H1 (cell line): ENCODE measurements around the gene NAA20. TPM values are rescaled to one million over a fixed set of nuclear protein-coding genes. Genes with fewer than 3 reads are reported as not detected.

ENCODE experiments used
- CTCF ChIA-PET: fragments of 300-600 bp; sonication (Branson Sonifier 250); formaldehyde crosslinking; loops from one replicate; lab custom pipeline; 2021; ENCODE audit not compliant: partially characterized antibody; lab: Charles Lee
- POLR2A ChIA-PET: fragments of 300-600 bp; sonication (Branson Sonifier 250); formaldehyde crosslinking; loops from one replicate; lab custom pipeline; 2021; ENCODE audit warnings: inconsistent platforms; ENCODE audit not compliant: partially characterized antibody; lab: Charles Lee
- DNase-seq, 2 experiments: peaks; one replicate each; pipeline versions ENCODE4 v3.0.0 to v3.0.0-alpha.2; 2010 to 2022; ENCODE audit warnings: low spot score in 2 of 2, low read depth in 1 of 2, mixed read lengths in 1 of 2
- FAIRE-seq: peaks from 2 replicates; lab custom pipeline; 2011; peaks lifted over from hg19 to GRCh38; lab: Jason Lieb, UNC
- H2AFZ ChIP-seq: 2 replicates; pipeline ENCODE4 v1.8.1; 2012; ENCODE audit warnings: low read length, inconsistent platforms
- H2AK5ac ChIP-seq: 2 replicates; pipeline ENCODE4 v1.6.1; 2013; ENCODE audit warnings: low read depth, low read length
- H2BK120ac ChIP-seq: replicated peaks from 2 replicates; pipeline ENCODE3; 2013; ENCODE audit warnings: low read depth, low read length, inconsistent platforms
- H2BK12ac ChIP-seq: 2 replicates; pipeline ENCODE4 v1.6.1; 2013; ENCODE audit warnings: low read depth, low read length
- H2BK15ac ChIP-seq: 2 replicates; pipeline ENCODE4 v1.6.1; 2013; ENCODE audit warnings: low read length
- H2BK20ac ChIP-seq: 2 replicates; pipeline ENCODE4 v1.6.1; 2013; ENCODE audit warnings: low read length
- H2BK5ac ChIP-seq: 2 replicates; pipeline ENCODE4 v1.6.1; 2013; ENCODE audit warnings: low read depth, low read length
- H3K14ac ChIP-seq: 2 replicates; pipeline ENCODE4 v1.6.1; 2013; ENCODE audit warnings: inconsistent platforms; ENCODE audit not compliant: insufficient read length
- H3K18ac ChIP-seq: 2 replicates; pipeline ENCODE4 v1.6.1; 2013; ENCODE audit warnings: low read length; ENCODE audit errors: extremely low read depth
- H3K23ac ChIP-seq: 2 replicates; pipeline ENCODE4 v1.6.1; 2013; ENCODE audit warnings: inconsistent platforms; ENCODE audit not compliant: insufficient read length
- H3K23me2 ChIP-seq: 2 replicates; pipeline ENCODE4 v1.6.1; 2013; ENCODE audit warnings: low read depth, low read length
- H3K27ac ChIP-seq: 2 replicates; pipeline ENCODE4 v1.6.1; 2011; ENCODE audit warnings: low read depth, low read length, inconsistent platforms
- H3K27me3 ChIP-seq, 4 experiments: replicated peaks in 1 of 4; 1 replicate in 1 of 4; 2 replicates in 3 of 4; pipeline versions ENCODE4 v1.6.1 to v1.8.1; 2011 to 2013; ENCODE audit warnings: low read length in 3 of 4, mild to moderate bottlenecking in 3 of 4, inconsistent platforms in 2 of 4, mixed read lengths in 2 of 4, moderate library complexity in 1 of 4; ENCODE audit not compliant: control insufficient read depth in 3 of 4, insufficient read depth in 3 of 4; ENCODE audit errors: extremely low read depth in 1 of 4
- H3K36me3 ChIP-seq, 4 experiments: 2 replicates each; pipeline versions ENCODE4 v1.6.1 to v1.8.1; 2011 to 2013; ENCODE audit warnings: mild to moderate bottlenecking in 4 of 4, low read length in 3 of 4, moderate library complexity in 2 of 4, control low read depth in 1 of 4, inconsistent platforms in 1 of 4; ENCODE audit not compliant: insufficient read depth in 4 of 4, control insufficient read depth in 2 of 4
- H3K4ac ChIP-seq: replicated peaks from 2 replicates; pipeline ENCODE3; 2013; ENCODE audit warnings: low read length, low read depth, mixed read lengths, inconsistent platforms; ENCODE audit not compliant: insufficient read length
- H3K4me1 ChIP-seq, 4 experiments: replicated peaks in 1 of 4; 1 replicate in 1 of 4; 2 replicates in 3 of 4; pipeline versions ENCODE4 v1.6.1 to v1.8.1; 2011 to 2013; ENCODE audit warnings: low read length in 3 of 4, inconsistent platforms in 2 of 4, mixed read lengths in 1 of 4; ENCODE audit not compliant: insufficient read depth in 4 of 4, control insufficient read depth in 3 of 4
- H3K4me2 ChIP-seq, 2 experiments: 2 replicates each; pipeline versions ENCODE4 v1.6.1 to v1.8.1; 2011 to 2013; ENCODE audit warnings: low read depth in 2 of 2, low read length in 2 of 2, control low read depth in 1 of 2, inconsistent platforms in 1 of 2, mild to moderate bottlenecking in 1 of 2; ENCODE audit not compliant: insufficient read depth in 1 of 2
- H3K4me3 ChIP-seq, 4 experiments: fragments of 200-600, 300-600 bp in 1 of 4; sonication (generic), shearing (Covaris generic), sonication (Bioruptor Twin) in 1 of 4; 2 replicates each; pipeline versions ENCODE4 v1.5.1 to v1.8.1; 2011 to 2016; ENCODE audit warnings: low read length in 4 of 4, low read depth in 3 of 4, control low read depth in 2 of 4, inconsistent platforms in 2 of 4, mild to moderate bottlenecking in 2 of 4, mixed read lengths in 1 of 4, moderate library complexity in 1 of 4; ENCODE audit not compliant: insufficient read depth in 2 of 4; ENCODE audit errors: extremely low read depth in 1 of 4
- H3K56ac ChIP-seq: replicated peaks from 2 replicates; pipeline ENCODE3; 2013; ENCODE audit warnings: low read depth, mild to moderate bottlenecking, mixed read lengths, low read length, inconsistent platforms; ENCODE audit not compliant: insufficient read length
- H3K79me1 ChIP-seq: 2 replicates; pipeline ENCODE4 v1.6.1; 2013; ENCODE audit warnings: low read depth, low read length, control low read depth
- H3K79me2 ChIP-seq, 2 experiments: 2 replicates each; pipeline versions ENCODE4 v1.6.1 to v1.8.1; 2012 to 2013; ENCODE audit warnings: low read length in 2 of 2, mild to moderate bottlenecking in 2 of 2, inconsistent platforms in 1 of 2; ENCODE audit not compliant: insufficient read depth in 2 of 2, control insufficient read depth in 1 of 2
- H3K9ac ChIP-seq, 4 experiments: replicated peaks in 1 of 4; 1 replicate in 1 of 4; 2 replicates in 3 of 4; pipeline versions ENCODE4 v1.6.1 to v1.8.1; 2011 to 2013; ENCODE audit warnings: low read depth in 3 of 4, low read length in 3 of 4, control low read depth in 2 of 4, mild to moderate bottlenecking in 2 of 4, moderate library complexity in 2 of 4, inconsistent platforms in 1 of 4; ENCODE audit errors: extremely low read depth in 1 of 4
- H3K9me3 ChIP-seq, 2 experiments: 2 replicates each; pipeline versions ENCODE4 v1.6.1 to v1.8.1; 2012 to 2013; ENCODE audit warnings: mild to moderate bottlenecking in 2 of 2, moderate library complexity in 2 of 2, control low read depth in 1 of 2, inconsistent platforms in 1 of 2, low read depth in 1 of 2, low read length in 1 of 2, mixed read lengths in 1 of 2; ENCODE audit not compliant: insufficient read depth in 2 of 2
- H4K20me1 ChIP-seq, 2 experiments: replicated peaks in 1 of 2; 2 replicates each; pipeline versions ENCODE3 to v1.8.1; 2011 to 2013; ENCODE audit warnings: inconsistent platforms in 2 of 2, low read length in 2 of 2, mild to moderate bottlenecking in 1 of 2; ENCODE audit not compliant: insufficient read depth in 2 of 2, control insufficient read depth in 1 of 2
- H4K5ac ChIP-seq: 2 replicates; pipeline ENCODE4 v1.6.1; 2013; ENCODE audit warnings: low read length, low read depth, mixed read lengths, inconsistent platforms; ENCODE audit not compliant: insufficient read length
- H4K8ac ChIP-seq: 2 replicates; pipeline ENCODE4 v1.8.0; 2013; ENCODE audit warnings: mild to moderate bottlenecking, moderate library complexity, low read length, inconsistent platforms; ENCODE audit not compliant: insufficient read depth; ENCODE audit errors: extremely low read depth
- H4K91ac ChIP-seq: replicated peaks from 2 replicates; pipeline ENCODE3; 2013; ENCODE audit warnings: low read length, mixed read lengths, inconsistent platforms; ENCODE audit not compliant: insufficient read length
- ASH2L ChIP-seq: fragments of 200-600, 300-600 bp; sonication (generic); IDR thresholded peaks from one replicate; pipeline ENCODE4 v1.7.1; 2017; ENCODE audit warnings: low read length
- CHD1 ChIP-seq: IDR thresholded peaks from 2 replicates; pipeline ENCODE4 v1.6.1; 2012; ENCODE audit warnings: low read depth, low read length, improper control_type of control experiment
- TEAD4 ChIP-seq: IDR thresholded peaks from 2 replicates; pipeline ENCODE4 v1.6.1; 2012; ENCODE audit warnings: low read depth, low read length, inconsistent platforms, mixed read lengths
- WGBS, 2 experiments: shearing (Covaris generic) in 1 of 2; methylation state at CpG; one replicate each; pipeline versions ENCODE4 v1.1.6 to v1.1.7; 2013 to 2015; ENCODE audit warnings: low lambda C conversion rate in 2 of 2, mixed read lengths in 2 of 2, inconsistent platforms in 1 of 2, low coverage in 1 of 2, missing lambda C conversion rate in 1 of 2; ENCODE audit not compliant: insufficient replicate concordance in 2 of 2, insufficient coverage in 1 of 2, insufficient read length in 1 of 2; ENCODE audit errors: extremely low coverage in 1 of 2, missing lambda C conversion rate in 1 of 2; 5-methylcytosine and 5-hydroxymethylcytosine counted together
- polyA plus RNA-seq, 7 experiments: library from polyadenylated mRNA; depleted of rRNA in 3 of 7; stranded (reverse) in 5 of 7; unstranded in 2 of 7; fragments of >200 nt in 5 of 7; fragments of 200-250 nt in 2 of 7; gene quantifications; 1 replicate in 5 of 7; 2 replicates in 1 of 7; 4 replicates in 1 of 7; pipeline versions ENCODE4 v1.2.1 to v1.2.3, GENCODE V29; 2011 to 2013; ENCODE audit warnings: missing spikeins in 2 of 7, mixed read lengths in 2 of 7
- total RNA-seq: library from RNA; stranded (reverse); fragmentation: NEBNext Ultra II Directional; extraction: Animal tissue kit (Norgen Biotek cat#: 25700); gene quantifications from 2 replicates; pipeline ENCODE4 v1.2.1, GENCODE V29; 2021

Gene NAA20
- total and polyA plus RNA-seq, 2 of the 8 experiments (the other 6 are each of a cell fraction or from before 2014, with no cell fraction given), result 21.9 to 41.1 TPM

DNA sequence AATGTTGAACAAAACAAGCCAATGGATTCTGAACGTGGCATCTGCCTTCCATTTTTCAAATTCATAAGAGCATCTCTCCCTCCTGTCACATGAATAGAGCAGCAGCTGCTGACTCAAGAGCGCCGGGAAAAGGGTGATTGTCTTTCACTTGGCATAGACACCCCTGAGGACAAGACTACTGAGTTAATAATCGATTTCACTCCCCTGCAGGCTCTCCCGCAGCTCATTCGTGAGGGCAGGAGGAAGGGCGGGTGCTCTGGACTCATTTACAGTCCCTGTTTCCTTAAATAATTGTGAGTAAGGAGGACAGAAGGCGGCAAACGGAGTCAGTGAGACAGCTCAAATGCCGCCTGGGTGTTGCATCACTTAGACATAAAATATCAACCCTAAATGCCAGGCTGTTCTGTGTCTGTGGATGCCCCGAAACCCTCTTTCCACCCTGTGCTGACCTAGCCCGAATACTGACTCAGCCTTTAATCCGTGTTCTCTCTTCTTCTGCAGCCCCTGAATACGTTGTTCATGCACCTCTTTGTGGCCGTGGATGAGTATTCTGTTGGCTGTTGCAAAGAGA is 56.7 kb downstream of the NAA20 start:
- no peak for DNase-seq
- CTCF ChIA-PET, result interaction anchor here (0.6 to 1.0 kb wide), 3 partner anchors 8 to 521 kb away, joined by 3 to 4 read pairs (median 3); no protein-coding TSS in a partner anchor
- FAIRE-seq, result no peak
- Histone ChIP-seq H4K91ac (no peak overlapping the region), H3K36me3 (no peaks in the 10 kb centered on the region), H4K20me1 (no peaks in the 10 kb centered on the region), H3K23me2 (no peaks in the 10 kb centered on the region; the same call in 1 of the 2 replicates), H3K9me3 (no peaks in the 10 kb centered on the region), H2BK12ac (no peak overlapping the region), H3K14ac (no peak overlapping the region), H4K5ac (no peak overlapping the region), H2BK15ac (no peak overlapping the region), H2BK5ac (no peak overlapping the region), H3K4me3 (no peak overlapping the region), H3K18ac (no peak overlapping the region), H3K79me1 (no peaks in the 10 kb centered on the region), H2BK120ac (no peak overlapping the region), H3K9ac (no peak overlapping the region), H2AFZ (peak overlapping the region; percentile 60; the same call in 1 of the 2 replicates), H3K79me2 (no peaks in the 10 kb centered on the region), H3K27ac (no peak overlapping the region), H3K56ac (no peak overlapping the region), H3K4ac (no peak overlapping the region), H4K8ac (no peak overlapping the region), H3K23ac (no peak overlapping the region), H2BK20ac (no peak overlapping the region), H3K4me1 (peaks cover under 1 to 5% (median 2%) of the 10 kb centered on the region in 4 experiments; a peak in 4 of 7 replicates), H3K4me2 (no peak overlapping the region), H2AK5ac (no peak overlapping the region), H3K27me3 (no peaks in the 10 kb centered on the region)
- WGBS, 2 experiments, result 76% methylated on average over 15 of the region's 15 CpGs; no CpG with 5 or more reads in 1 of the 2 experiments
- POLR2A ChIA-PET, result no interaction called here
- no peak for TF ChIP-seq CHD1
- no peak for TF ChIP-seq ASH2L
- no peak for TF ChIP-seq TEAD4
